Measurements from ENCODE around the gene MAML2. TPM values are rescaled to one million over a fixed set of nuclear protein-coding genes. Genes with fewer than 3 reads are reported as not detected.

Gene MAML2
- total and polyA plus RNA-seq, 2 of the 8 experiments (the other 6 are each of a cell fraction or from before 2014, with no cell fraction given): 3.8 to 6.6 TPM

DNA sequence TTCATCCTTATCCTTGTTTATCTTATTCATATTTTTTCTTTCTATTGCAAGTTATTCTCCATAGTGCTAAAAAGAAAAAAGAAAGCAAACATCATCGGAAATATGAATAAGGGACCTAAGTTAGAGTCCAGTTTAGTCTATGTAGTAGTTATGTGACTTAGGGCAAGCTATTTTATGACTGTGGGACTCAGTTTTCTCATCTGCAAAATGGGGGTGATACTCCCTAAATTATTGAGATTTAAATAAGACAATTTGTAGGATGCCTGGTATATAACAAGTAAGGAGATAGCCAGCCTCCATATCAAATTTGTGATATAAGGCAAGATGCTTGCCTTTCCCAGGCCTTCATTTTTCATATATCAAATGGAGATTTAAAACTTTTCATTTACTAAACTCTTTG, 69.5 kb downstream of the MAML2 start:
- Histone ChIP-seq H3K36me3 (ENCODE audit: control insufficient read depth in 2 of 4, insufficient read depth in 4 of 4, low read length in 3 of 4) (no peaks in the 10 kb centered on the region), H3K4ac (replicated peaks; ENCODE audit: insufficient read length, low read depth, low read length) (no peak overlapping the region), H2BK20ac (ENCODE audit: low read length) (no peak overlapping the region), H3K4me3 (ENCODE audit: extremely low read depth in 1 of 4, insufficient read depth in 2 of 4, low read depth in 3 of 4, low read length in 4 of 4) (no peak overlapping the region), H3K4me1 (replicated peaks in 1 of 4; ENCODE audit: control insufficient read depth in 3 of 4, insufficient read depth in 4 of 4, low read length in 3 of 4) (peaks cover 0 to 7% (median 1%) of the 10 kb centered on the region in 4 experiments; a peak in 5 of 7 replicates), H4K91ac (replicated peaks; ENCODE audit: insufficient read length, low read length) (no peak overlapping the region), H3K23ac (ENCODE audit: insufficient read length) (no peak overlapping the region), H3K14ac (ENCODE audit: insufficient read length) (no peak overlapping the region), H2BK12ac (ENCODE audit: low read depth, low read length) (no peak overlapping the region), H4K20me1 (replicated peaks in 1 of 2; ENCODE audit: control insufficient read depth in 1 of 2, insufficient read depth in 2 of 2, low read length in 2 of 2) (no peaks in the 10 kb centered on the region), H3K9me3 (ENCODE audit: insufficient read depth in 2 of 2, low read depth in 1 of 2, low read length in 1 of 2) (no peaks in the 10 kb centered on the region), H3K18ac (ENCODE audit: extremely low read depth, low read length) (no peak overlapping the region), H2BK15ac (ENCODE audit: low read length) (no peak overlapping the region), H3K23me2 (ENCODE audit: low read depth, low read length) (no peaks in the 10 kb centered on the region), H3K9ac (replicated peaks in 1 of 4; ENCODE audit: extremely low read depth in 1 of 4, low read depth in 3 of 4, low read length in 3 of 4) (no peak overlapping the region), H3K79me1 (ENCODE audit: low read depth, low read length) (no peaks in the 10 kb centered on the region), H4K5ac (ENCODE audit: insufficient read length, low read depth, low read length) (no peak overlapping the region), H2BK5ac (ENCODE audit: low read depth, low read length) (no peak overlapping the region), H2AFZ (ENCODE audit: low read length) (no peak overlapping the region), H3K27me3 (replicated peaks in 1 of 4; ENCODE audit: control insufficient read depth in 3 of 4, extremely low read depth in 1 of 4, insufficient read depth in 3 of 4, low read length in 3 of 4) (no peaks in the 10 kb centered on the region), H3K27ac (ENCODE audit: low read depth, low read length) (no peak overlapping the region), H4K8ac (ENCODE audit: extremely low read depth, insufficient read depth, low read length) (no peak overlapping the region), H3K79me2 (ENCODE audit: control insufficient read depth in 1 of 2, insufficient read depth in 2 of 2, low read length in 2 of 2) (no peaks in the 10 kb centered on the region), H2BK120ac (replicated peaks; ENCODE audit: low read depth, low read length) (no peak overlapping the region), H2AK5ac (ENCODE audit: low read depth, low read length) (no peak overlapping the region), H3K56ac (replicated peaks; ENCODE audit: insufficient read length, low read depth, low read length) (no peak overlapping the region), H3K4me2 (ENCODE audit: insufficient read depth in 1 of 2, low read depth in 2 of 2, low read length in 2 of 2) (no peak overlapping the region; a peak in 1 of 4 replicates)
- FAIRE-seq (no peak), DNase-seq (ENCODE audit: low read depth in 1 of 2, low spot score in 2 of 2) (no peak)
- ChIA-PET POLR2A (ENCODE audit: partially characterized antibody) (no interaction called here), CTCF (ENCODE audit: partially characterized antibody) (no interaction called here)
- 83% methylated on average over 1 of the region's 1 CpG; no CpG with 5 or more reads in 1 of the 2 experiments for WGBS, 2 experiments (ENCODE audit: extremely low coverage in 1 of 2, insufficient coverage in 1 of 2, insufficient read length in 1 of 2, insufficient replicate concordance in 2 of 2, low coverage in 1 of 2, low lambda C conversion rate in 2 of 2, missing lambda C conversion rate in 1 of 2)
- TF ChIP-seq TAF7 (optimal IDR thresholded peaks at IDR 0.05; ENCODE audit: borderline replicate concordance, low read depth, low read length): no peak
- TF ChIP-seq POU5F1 (IDR thresholded peaks at IDR 0.05; ENCODE audit: low read depth, low read length): no peak
- no peak for TF ChIP-seq GTF2F1 (IDR thresholded peaks at IDR 0.05; ENCODE audit: borderline replicate concordance, low read depth, low read length)
- TF ChIP-seq ATF2 (IDR thresholded peaks at IDR 0.05; ENCODE audit: low read length): no peak
- TF ChIP-seq SP1 (IDR thresholded peaks at IDR 0.05; ENCODE audit: low read depth, low read length): no peak
- TF ChIP-seq CHD1 (IDR thresholded peaks at IDR 0.05; ENCODE audit: low read depth, low read length): no peak
- TF ChIP-seq KDM1A (IDR thresholded peaks at IDR 0.05; ENCODE audit: borderline replicate concordance, low read length): peak; percentile 83
